GM12878 (cell line): ENCODE data around the gene RAD51B. TPM values are rescaled to one million over a fixed set of nuclear protein-coding genes. Genes with fewer than 3 reads are reported as not detected.

Source experiments
- ATAC-seq: fragments of 200-7000 bp; cut with Tn5 transposase; 3 replicates; pipeline ENCODE4 v1.9.1; 2020; ENCODE audit warnings: mild to moderate bottlenecking, moderate library complexity
- BruUV-seq: library from RNA; stranded (reverse); fragments of 400-500 nt; replicated peaks from 2 replicates; lab custom pipeline; 2021; lab: Mats Ljungman, UMichigan
- CTCF ChIA-PET: fragments of 300-600 bp; sonication (Branson Sonifier 250); formaldehyde crosslinking; extraction: SDS; loops from one replicate; lab custom pipeline; 2021; ENCODE audit warnings: inconsistent platforms; lab: Yijun Ruan, JAX
- POLR2A ChIA-PET: fragments of 350-600 bp; formaldehyde crosslinking; extraction: SDS; loops from one replicate; lab custom pipeline; 2021; ENCODE audit warnings: inconsistent platforms; lab: Charles Lee
- RAD21 ChIA-PET: fragments of 300-600 bp; sonication (Branson Sonifier 250); formaldehyde crosslinking; loops from one replicate; lab custom pipeline; 2023; ENCODE audit warnings: antibody characterized with exemption; ENCODE audit not compliant: unreplicated experiment; lab: Charles Lee
- SMC1A ChIA-PET: fragments of 300-600 bp; sonication (Branson Sonifier 250); formaldehyde crosslinking; loops from one replicate; lab custom pipeline; 2023; ENCODE audit not compliant: unreplicated experiment, uncharacterized antibody; lab: Charles Lee
- DNase-seq: peaks from one replicate; pipeline ENCODE4 v3.0.0-alpha.2; 2011; ENCODE audit warnings: low read depth, low spot score
- FAIRE-seq: peaks from 3 replicates; lab custom pipeline; 2011; peaks lifted over from hg19 to GRCh38; lab: Jason Lieb, UNC
- H2AFZ ChIP-seq: 2 replicates; pipeline ENCODE4 v1.6.0; 2011; ENCODE audit warnings: low read depth, low read length, control low read depth; ENCODE audit not compliant: control insufficient read depth
- H3K27ac ChIP-seq: 2 replicates; pipeline ENCODE4 v1.5.1; 2011; ENCODE audit warnings: control low read depth; ENCODE audit not compliant: control insufficient read depth, insufficient read depth
- H3K27me3 ChIP-seq, 2 experiments: replicated peaks in 1 of 2; 2 replicates each; pipeline versions ENCODE4 v1.6.0 to v1.6.1; 2011; ENCODE audit warnings: low read length in 1 of 2; ENCODE audit not compliant: control insufficient read depth in 2 of 2, insufficient read depth in 2 of 2
- H3K36me3 ChIP-seq, 2 experiments: 2 replicates each; pipeline ENCODE4 v1.5.1; 2011; ENCODE audit warnings: low read length in 1 of 2; ENCODE audit not compliant: control insufficient read depth in 2 of 2, insufficient read depth in 2 of 2
- H3K4me1 ChIP-seq: 2 replicates; pipeline ENCODE4 v1.6.1; 2011; ENCODE audit warnings: mild to moderate bottlenecking, low read length, moderate library complexity, mixed read lengths; ENCODE audit not compliant: control insufficient read depth, insufficient read depth
- H3K4me2 ChIP-seq: 2 replicates; pipeline ENCODE4 v1.6.0; 2011; ENCODE audit warnings: control low read depth; ENCODE audit not compliant: control insufficient read depth, insufficient read depth
- H3K4me3 ChIP-seq: fragments of 200-600 bp; sonication (generic); 2 replicates; pipeline ENCODE4 v1.5.1; 2016
- H3K79me2 ChIP-seq: 2 replicates; pipeline ENCODE4 v1.6.0; 2011; ENCODE audit warnings: low read length; ENCODE audit not compliant: control insufficient read depth, insufficient read depth
- H3K9ac ChIP-seq: 2 replicates; pipeline ENCODE4 v1.8.0; 2011; ENCODE audit warnings: low read length, control low read depth, mixed read lengths; ENCODE audit not compliant: control insufficient read depth, insufficient read depth
- H3K9me3 ChIP-seq: replicated peaks from 3 replicates; pipeline ENCODE4 v1.5.1; 2011; ENCODE audit warnings: mild to moderate bottlenecking, low read length; ENCODE audit not compliant: control insufficient read depth, insufficient read depth
- H4K20me1 ChIP-seq: 2 replicates; pipeline ENCODE4 v1.6.0; 2011; ENCODE audit not compliant: control insufficient read depth, insufficient read depth
- IKZF1 ChIP-seq: fragments of 450-650 bp; conservative IDR thresholded peaks from 2 replicates; pipeline ENCODE4 v1.6.1; 2017; ENCODE audit warnings: antibody characterized with exemption, mild to moderate bottlenecking
- RAD21 ChIP-seq: IDR thresholded peaks from 2 replicates; pipeline ENCODE4 v1.6.1; 2011; ENCODE audit warnings: mild to moderate bottlenecking, low read depth, low read length, moderate library complexity; ENCODE audit not compliant: insufficient read depth
- SMARCA5 ChIP-seq: fragments of 450-650 bp; IDR thresholded peaks from 2 replicates; pipeline ENCODE4 v1.6.1; 2017; ENCODE audit warnings: mild to moderate bottlenecking
- TAF1 ChIP-seq: IDR thresholded peaks from 2 replicates; pipeline ENCODE4 v1.6.1; 2011; ENCODE audit warnings: mild to moderate bottlenecking, low read depth, low read length, borderline replicate concordance
- WGBS: methylation state at CpG from one replicate; pipeline ENCODE4 v1.1.6; 2016; ENCODE audit warnings: low lambda C conversion rate; ENCODE audit not compliant: insufficient replicate concordance, insufficient coverage; ENCODE audit errors: missing lambda C conversion rate; 5-methylcytosine and 5-hydroxymethylcytosine counted together
- in situ Hi-C: fragments of 300-500 bp; cut with MboI; formaldehyde crosslinking; loops from 9 replicates; pipeline ENCODE4 v1.14.3; 2018; ENCODE audit warnings: mixed read lengths
- intact Hi-C: fragments of 100-400 bp; cut with micrococcal nuclease; formaldehyde crosslinking; loops from one replicate; pipeline ENCODE4 v1.14.2; 2022; ENCODE audit not compliant: unreplicated experiment
- polyA plus RNA-seq, 11 experiments: library from polyadenylated mRNA; depleted of rRNA in 4 of 11; unstranded in 6 of 11; stranded (reverse) in 5 of 11; fragments of >200 nt; fragmentation: Nextera tagmentation in 4 of 11; fragmentation: Illumina TruSeq in 1 of 11; extraction: Ambion mirVana in 4 of 11; extraction: Trizol in 1 of 11; gene quantifications; 1 replicate in 1 of 11; 2 replicates in 10 of 11; pipeline versions ENCODE4 v1.2.1 to v1.2.3, GENCODE V29; 2011 to 2016; ENCODE audit warnings: inconsistent platforms in 2 of 11, missing spikeins in 2 of 11, low read depth in 1 of 11
- total RNA-seq, 4 experiments: library from RNA; depleted of rRNA in 3 of 4; stranded (reverse); fragments of >200 nt in 3 of 4; fragmentation: Illumina TruSeq in 1 of 4; extraction: Trizol in 1 of 4; gene quantifications; 2 replicates each; pipeline versions ENCODE4 v1.2.1 to v1.2.3, GENCODE V29; 2013 to 2021
- TF ChIP-seq, protein P1 (sequence below), 3 experiments: IDR thresholded peaks in 2 of 3; conservative IDR thresholded peaks in 1 of 3; 2 replicates each; pipeline ENCODE4 v1.5.1; 2011; ENCODE audit warnings: low read depth in 3 of 3, low read length in 3 of 3, mild to moderate bottlenecking in 3 of 3, control low read depth in 2 of 3, moderate library complexity in 2 of 3, inconsistent platforms in 1 of 3, mixed read lengths in 1 of 3; ENCODE audit not compliant: control insufficient read depth in 2 of 3, insufficient read depth in 1 of 3; ENCODE audit errors: extremely low read depth in 1 of 3
- TF ChIP-seq, protein P2 (sequence below): fragments of 450-650 bp; IDR thresholded peaks from 2 replicates; pipeline ENCODE4 v1.6.1; 2017; ENCODE audit warnings: mild to moderate bottlenecking, moderate library complexity
- TF ChIP-seq, protein P3 (sequence below): fragments of 450-650 bp; formaldehyde crosslinking; IDR thresholded peaks from 2 replicates; pipeline ENCODE4 v1.4.0; 2022; ENCODE audit warnings: mild to moderate bottlenecking, moderate library complexity

Gene RAD51B
- total and polyA plus RNA-seq, 10 of the 15 experiments (the other 5 are each of a cell fraction or from before 2014, with no cell fraction given) = 9.8 to 26.8 (median 21.3) TPM

DNA sequence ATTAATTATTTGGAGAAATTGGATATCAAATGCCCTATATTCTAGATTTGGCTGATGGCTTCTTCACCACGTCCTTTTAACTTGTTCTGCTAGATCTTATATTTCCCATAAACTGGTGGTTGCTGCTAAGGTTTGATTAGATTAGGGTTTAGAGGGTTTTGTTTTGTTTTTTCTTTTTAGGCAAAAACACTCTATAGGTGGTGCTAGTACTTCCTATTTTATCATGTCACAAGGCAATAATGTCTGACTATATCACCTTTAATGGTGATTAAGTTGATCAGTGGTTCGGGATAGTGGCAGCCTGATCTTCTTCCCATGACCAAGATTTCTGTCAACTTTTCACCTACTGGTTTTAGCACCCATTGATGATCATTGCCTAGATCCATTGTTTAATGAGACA lies 455.1 kb downstream of the RAD51B start:
- WGBS = 46% methylated on average over 2 of the region's 2 CpGs
- no peak for TF ChIP-seq IKZF1
- TF ChIP-seq TAF1 = no peak
- TF ChIP-seq, protein P1, sequence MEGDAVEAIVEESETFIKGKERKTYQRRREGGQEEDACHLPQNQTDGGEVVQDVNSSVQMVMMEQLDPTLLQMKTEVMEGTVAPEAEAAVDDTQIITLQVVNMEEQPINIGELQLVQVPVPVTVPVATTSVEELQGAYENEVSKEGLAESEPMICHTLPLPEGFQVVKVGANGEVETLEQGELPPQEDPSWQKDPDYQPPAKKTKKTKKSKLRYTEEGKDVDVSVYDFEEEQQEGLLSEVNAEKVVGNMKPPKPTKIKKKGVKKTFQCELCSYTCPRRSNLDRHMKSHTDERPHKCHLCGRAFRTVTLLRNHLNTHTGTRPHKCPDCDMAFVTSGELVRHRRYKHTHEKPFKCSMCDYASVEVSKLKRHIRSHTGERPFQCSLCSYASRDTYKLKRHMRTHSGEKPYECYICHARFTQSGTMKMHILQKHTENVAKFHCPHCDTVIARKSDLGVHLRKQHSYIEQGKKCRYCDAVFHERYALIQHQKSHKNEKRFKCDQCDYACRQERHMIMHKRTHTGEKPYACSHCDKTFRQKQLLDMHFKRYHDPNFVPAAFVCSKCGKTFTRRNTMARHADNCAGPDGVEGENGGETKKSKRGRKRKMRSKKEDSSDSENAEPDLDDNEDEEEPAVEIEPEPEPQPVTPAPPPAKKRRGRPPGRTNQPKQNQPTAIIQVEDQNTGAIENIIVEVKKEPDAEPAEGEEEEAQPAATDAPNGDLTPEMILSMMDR (IDR thresholded peaks at IDR 0.05 in 2 of 3, conservative IDR thresholded peaks at IDR 0.05 in 1 of 3; ENCODE audit: control insufficient read depth in 2 of 3, extremely low read depth in 1 of 3, insufficient read depth in 1 of 3, low read depth in 3 of 3, low read length in 3 of 3) = peak in 1 of 3 experiments; percentile 22; a peak in 1 of 6 replicates
- TF ChIP-seq, protein P2, sequence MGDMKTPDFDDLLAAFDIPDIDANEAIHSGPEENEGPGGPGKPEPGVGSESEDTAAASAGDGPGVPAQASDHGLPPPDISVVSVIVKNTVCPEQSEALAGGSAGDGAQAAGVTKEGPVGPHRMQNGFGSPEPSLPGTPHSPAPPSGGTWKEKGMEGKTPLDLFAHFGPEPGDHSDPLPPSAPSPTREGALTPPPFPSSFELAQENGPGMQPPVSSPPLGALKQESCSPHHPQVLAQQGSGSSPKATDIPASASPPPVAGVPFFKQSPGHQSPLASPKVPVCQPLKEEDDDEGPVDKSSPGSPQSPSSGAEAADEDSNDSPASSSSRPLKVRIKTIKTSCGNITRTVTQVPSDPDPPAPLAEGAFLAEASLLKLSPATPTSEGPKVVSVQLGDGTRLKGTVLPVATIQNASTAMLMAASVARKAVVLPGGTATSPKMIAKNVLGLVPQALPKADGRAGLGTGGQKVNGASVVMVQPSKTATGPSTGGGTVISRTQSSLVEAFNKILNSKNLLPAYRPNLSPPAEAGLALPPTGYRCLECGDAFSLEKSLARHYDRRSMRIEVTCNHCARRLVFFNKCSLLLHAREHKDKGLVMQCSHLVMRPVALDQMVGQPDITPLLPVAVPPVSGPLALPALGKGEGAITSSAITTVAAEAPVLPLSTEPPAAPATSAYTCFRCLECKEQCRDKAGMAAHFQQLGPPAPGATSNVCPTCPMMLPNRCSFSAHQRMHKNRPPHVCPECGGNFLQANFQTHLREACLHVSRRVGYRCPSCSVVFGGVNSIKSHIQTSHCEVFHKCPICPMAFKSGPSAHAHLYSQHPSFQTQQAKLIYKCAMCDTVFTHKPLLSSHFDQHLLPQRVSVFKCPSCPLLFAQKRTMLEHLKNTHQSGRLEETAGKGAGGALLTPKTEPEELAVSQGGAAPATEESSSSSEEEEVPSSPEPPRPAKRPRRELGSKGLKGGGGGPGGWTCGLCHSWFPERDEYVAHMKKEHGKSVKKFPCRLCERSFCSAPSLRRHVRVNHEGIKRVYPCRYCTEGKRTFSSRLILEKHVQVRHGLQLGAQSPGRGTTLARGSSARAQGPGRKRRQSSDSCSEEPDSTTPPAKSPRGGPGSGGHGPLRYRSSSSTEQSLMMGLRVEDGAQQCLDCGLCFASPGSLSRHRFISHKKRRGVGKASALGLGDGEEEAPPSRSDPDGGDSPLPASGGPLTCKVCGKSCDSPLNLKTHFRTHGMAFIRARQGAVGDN = 0 out of 2 replicates have a peak, but pooled peaks have one; percentile 18
- TF ChIP-seq, protein P3, sequence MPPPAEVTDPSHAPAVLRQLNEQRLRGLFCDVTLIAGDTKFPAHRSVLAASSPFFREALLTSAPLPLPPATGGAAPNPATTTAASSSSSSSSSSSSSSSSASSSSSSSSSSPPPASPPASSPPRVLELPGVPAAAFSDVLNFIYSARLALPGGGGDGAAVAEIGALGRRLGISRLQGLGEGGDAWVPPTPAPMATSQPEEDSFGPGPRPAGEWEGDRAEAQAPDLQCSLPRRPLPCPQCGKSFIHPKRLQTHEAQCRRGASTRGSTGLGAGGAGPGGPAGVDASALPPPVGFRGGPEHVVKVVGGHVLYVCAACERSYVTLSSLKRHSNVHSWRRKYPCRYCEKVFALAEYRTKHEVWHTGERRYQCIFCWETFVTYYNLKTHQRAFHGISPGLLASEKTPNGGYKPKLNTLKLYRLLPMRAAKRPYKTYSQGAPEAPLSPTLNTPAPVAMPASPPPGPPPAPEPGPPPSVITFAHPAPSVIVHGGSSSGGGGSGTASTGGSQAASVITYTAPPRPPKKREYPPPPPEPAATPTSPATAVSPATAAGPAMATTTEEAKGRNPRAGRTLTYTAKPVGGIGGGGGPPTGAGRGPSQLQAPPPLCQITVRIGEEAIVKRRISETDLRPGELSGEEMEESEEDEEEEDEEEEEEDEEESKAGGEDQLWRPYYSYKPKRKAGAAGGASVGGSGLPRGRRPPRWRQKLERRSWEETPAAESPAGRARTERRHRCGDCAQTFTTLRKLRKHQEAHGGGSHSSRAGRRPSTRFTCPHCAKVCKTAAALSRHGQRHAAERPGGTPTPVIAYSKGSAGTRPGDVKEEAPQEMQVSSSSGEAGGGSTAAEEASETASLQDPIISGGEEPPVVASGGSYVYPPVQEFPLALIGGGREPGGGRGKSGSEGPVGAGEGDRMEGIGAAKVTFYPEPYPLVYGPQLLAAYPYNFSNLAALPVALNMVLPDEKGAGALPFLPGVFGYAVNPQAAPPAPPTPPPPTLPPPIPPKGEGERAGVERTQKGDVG = peak; percentile 28; the same call in 1 of the 2 replicates
- 0 out of 2 replicates have a peak, but pooled peaks have one; percentile 21 for TF ChIP-seq RAD21
- TF ChIP-seq SMARCA5 = 0 out of 2 replicates have a peak, but pooled peaks have one; percentile 47
- TF ChIP-seq, all 136 proteins: peak for 5
- no TSS peak for BruUV-seq
- Histone ChIP-seq H4K20me1 (no peaks in the 10 kb centered on the region), H3K4me1 (peaks cover 78% of the 10 kb centered on the region), H3K27ac (peak overlapping the region; percentile 91), H3K9ac (peak overlapping the region; percentile 47; the same call in 1 of the 2 replicates), H2AFZ (no peak overlapping the region), H3K27me3 (no peaks in the 10 kb centered on the region), H3K4me2 (peak overlapping the region; percentile 56; the same call in 1 of the 2 replicates), H3K4me3 (no peak overlapping the region), H3K9me3 (no peaks in the 10 kb centered on the region), H3K36me3 (no peaks in the 10 kb centered on the region), H3K79me2 (peaks cover 12% of the 10 kb centered on the region)
- ChIA-PET SMC1A (interaction anchor here (1.3 to 13.0 kb wide), 26 partner anchors 7 to 541 kb away, joined by 3 to 227 read pairs (median 10); no protein-coding TSS in a partner anchor), CTCF (interaction anchor here (1.5 to 12.2 kb wide), 7 partner anchors 10 to 550 kb away, joined by 4 to 158 read pairs (median 19); no protein-coding TSS in a partner anchor), RAD21 (interaction anchor here (1.0 to 15.7 kb wide), 21 partner anchors 7 to 541 kb away, joined by 3 to 343 read pairs (median 17); no protein-coding TSS in a partner anchor), POLR2A (interaction anchor here (0.8 to 3.5 kb wide), 13 partner anchors 8 to 106 kb away, joined by 3 to 22 read pairs (median 6); no protein-coding TSS in a partner anchor)
- DNase-seq (no peak), ATAC-seq (no peak), FAIRE-seq (no peak)
- in situ Hi-C loops (loop anchor here (10.0 kb wide), 1 partner anchor 520 kb away; the partner anchor contains the start of gene ZFP36L1), intact Hi-C loops (loop anchor here (5.0 kb wide), 1 partner anchor 233 kb away; no protein-coding TSS in a partner anchor)
